Activated CD4-positive, alpha-beta memory T cell treated with anti-CD3 and anti-CD28 coated beads, Interleukin-2, amount 10 ng/mL, durations not matched to agents 7 days and 5 days (primary cell): ENCODE data around the gene SURF6. TPM values are rescaled to one million over a fixed set of nuclear protein-coding genes. Genes with fewer than 3 reads are reported as not detected.

ENCODE experiments used
- CTCF ChIA-PET: fragments of 350-600 bp; sonication (Branson Sonifier 250); formaldehyde crosslinking; loops from one replicate; lab custom pipeline; 2021; ENCODE audit warnings: antibody characterized with exemption, inconsistent platforms; lab: Charles Lee
- POLR2A ChIA-PET: fragments of 350-600 bp; sonication (Branson Sonifier 250); formaldehyde crosslinking; loops from one replicate; lab custom pipeline; 2021; ENCODE audit warnings: antibody characterized with exemption; lab: Charles Lee
- DNase-seq: peaks from one replicate; pipeline ENCODE4 v3.0.0-alpha.2; 2020
- H3K27ac Mint-ChIP-seq: one replicate; pipeline ENCODE4 v1.8.0; 2021; ENCODE audit warnings: mild to moderate bottlenecking, mixed read lengths
- H3K27me3 Mint-ChIP-seq: one replicate; pipeline ENCODE4 v1.8.0; 2021; ENCODE audit warnings: mixed read lengths
- H3K36me3 Mint-ChIP-seq: one replicate; pipeline ENCODE4 v1.8.0; 2021; ENCODE audit warnings: low read depth, mixed read lengths
- H3K4me1 Mint-ChIP-seq: one replicate; pipeline ENCODE4 v1.8.0; 2021; ENCODE audit warnings: mixed read lengths
- H3K4me3 Mint-ChIP-seq: one replicate; pipeline ENCODE4 v1.8.0; 2021; ENCODE audit warnings: mild to moderate bottlenecking, mixed read lengths
- H3K9me3 Mint-ChIP-seq: one replicate; pipeline ENCODE4 v1.8.0; 2021; ENCODE audit warnings: mixed read lengths
- total RNA-seq, 2 experiments: library from RNA; stranded (reverse); gene quantifications; one replicate each; pipeline ENCODE4 v1.2.3, GENCODE V29; 2021

SURF6 gene
- total RNA-seq, 2 experiments from 2014 or later, result 9.3 to 10.9 TPM

DNA sequence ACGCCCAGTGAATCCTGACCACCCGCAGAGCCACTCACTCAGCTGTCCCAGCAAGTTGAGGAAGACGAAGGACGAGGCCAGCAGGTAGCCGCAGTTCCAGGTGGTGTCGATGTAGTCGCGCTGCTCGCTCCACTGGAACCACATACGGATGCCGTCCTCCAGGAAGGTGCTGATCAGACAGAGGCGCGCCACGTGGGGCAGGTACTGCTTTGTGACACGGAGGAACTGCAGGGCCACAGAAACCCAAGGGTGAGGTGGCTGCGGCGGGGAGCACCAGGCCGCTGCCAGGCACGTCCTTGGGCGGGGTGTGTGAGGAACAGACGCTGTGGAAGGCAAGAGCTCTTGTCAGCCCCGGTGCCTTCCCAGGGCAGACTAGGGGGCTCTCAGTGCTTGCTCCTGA, 31.2 kb upstream of the SURF6 start:
- DNase-seq, result no peak
- POLR2A ChIA-PET, result interaction anchor here (0.9 to 3.5 kb wide), 4 partner anchors 8 to 19 kb away, joined by 3 to 25 read pairs (median 16); partner anchors contain the start of genes MED22, RPL7A, SURF1 and SURF2
- Mint-ChIP-seq H3K27me3 (no peaks in the 10 kb centered on the region), H3K4me3 (no peak overlapping the region), H3K36me3 (peaks cover 82% of the 10 kb centered on the region), H3K27ac (no peak overlapping the region), H3K9me3 (no peaks in the 10 kb centered on the region), H3K4me1 (peaks cover 51% of the 10 kb centered on the region)
- CTCF ChIA-PET, result no interaction called here

GRCh38 chr9:133366435-133366834, 30.4 kb upstream of the SURF6 start:
- Mint-ChIP-seq H3K4me1 (peaks cover 50% of the 10 kb centered on the region), H3K4me3 (no peak overlapping the region), H3K27me3 (no peaks in the 10 kb centered on the region), H3K9me3 (no peaks in the 10 kb centered on the region), H3K27ac (no peak overlapping the region), H3K36me3 (peaks cover 86% of the 10 kb centered on the region)
- ChIA-PET CTCF (no interaction called here), POLR2A (interaction anchor here (1.3 to 3.5 kb wide), 4 partner anchors 8 to 18 kb away, joined by 7 to 25 read pairs (median 16); partner anchors contain the start of genes MED22, RPL7A, SURF1 and SURF2)
- DNase-seq, result no peak

DNA sequence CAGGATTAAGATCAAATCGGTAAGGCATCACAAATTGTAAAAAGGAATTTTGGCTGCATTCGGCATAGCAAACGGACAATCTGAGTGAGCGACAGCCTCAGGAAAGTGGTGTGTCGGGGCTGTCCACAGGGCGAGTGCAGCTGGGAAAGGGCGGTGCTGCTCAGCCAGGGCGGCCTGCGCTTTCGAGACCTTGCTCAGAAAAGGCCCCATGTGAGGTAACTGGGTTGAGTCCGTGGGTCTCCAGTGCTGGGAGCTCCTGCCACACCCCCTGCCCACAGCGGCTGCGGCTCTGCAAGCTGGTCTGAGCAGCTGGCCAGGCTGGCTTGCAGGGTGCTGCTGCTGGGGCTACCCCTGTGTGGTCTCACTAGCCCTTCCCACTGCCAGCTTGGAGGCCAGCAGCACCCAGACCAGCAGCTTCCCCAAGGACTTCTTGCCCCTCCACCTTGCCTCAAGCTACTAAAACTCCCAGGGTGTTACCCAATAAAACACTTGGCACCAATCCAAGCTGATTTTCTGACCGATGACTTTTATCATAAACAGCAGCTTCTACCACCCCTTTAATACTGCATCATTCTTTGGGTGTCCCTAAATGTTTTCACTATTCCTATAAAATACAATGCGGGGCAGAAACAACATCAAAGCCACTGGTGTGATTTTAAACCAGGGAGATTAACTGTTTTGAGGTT, 26.5 kb upstream of the SURF6 start:
- Mint-ChIP-seq H3K27me3 (no peaks in the 10 kb centered on the region), H3K9me3 (no peaks in the 10 kb centered on the region), H3K36me3 (peaks cover 67% of the 10 kb centered on the region), H3K4me3 (no peak overlapping the region), H3K4me1 (peaks cover 40% of the 10 kb centered on the region), H3K27ac (no peak overlapping the region)
- POLR2A ChIA-PET, result interaction anchor here (1.8 to 3.9 kb wide), 5 partner anchors 9 to 14 kb away, joined by 6 to 25 read pairs (median 16); partner anchors contain the start of genes MED22 and RPL7A
- DNase-seq, result no peak
- CTCF ChIA-PET, result interaction anchor here (0.5 to 0.9 kb wide), 2 partner anchors 9 to 415 kb away, joined by 3 read pairs; no protein-coding TSS in a partner anchor

- H3K4me1 Mint-ChIP-seq, result peaks cover 42% of the 10 kb centered on the region
- H3K9me3 Mint-ChIP-seq, result no peaks in the 10 kb centered on the region
- no peaks in the 10 kb centered on the region for H3K27me3 Mint-ChIP-seq
- CTCF ChIA-PET, result interaction anchor here (0.9 kb wide), 1 partner anchor 10 kb away, joined by 3 read pairs; no protein-coding TSS in a partner anchor
- H3K27ac Mint-ChIP-seq, result no peak overlapping the region
- H3K36me3 Mint-ChIP-seq, result peaks cover 61% of the 10 kb centered on the region
- H3K4me3 Mint-ChIP-seq, result no peak overlapping the region
- DNase-seq, result no peak
- POLR2A ChIA-PET, result interaction anchor here (1.2 to 8.5 kb wide), 5 partner anchors 10 to 14 kb away, joined by 4 to 277 read pairs (median 17); partner anchors contain the start of genes MED22, RPL7A, STKLD1 and SURF4
These were observed 25.6 kb upstream of the SURF6 start for GRCh38 chr9:133361507-133362092.

DNA sequence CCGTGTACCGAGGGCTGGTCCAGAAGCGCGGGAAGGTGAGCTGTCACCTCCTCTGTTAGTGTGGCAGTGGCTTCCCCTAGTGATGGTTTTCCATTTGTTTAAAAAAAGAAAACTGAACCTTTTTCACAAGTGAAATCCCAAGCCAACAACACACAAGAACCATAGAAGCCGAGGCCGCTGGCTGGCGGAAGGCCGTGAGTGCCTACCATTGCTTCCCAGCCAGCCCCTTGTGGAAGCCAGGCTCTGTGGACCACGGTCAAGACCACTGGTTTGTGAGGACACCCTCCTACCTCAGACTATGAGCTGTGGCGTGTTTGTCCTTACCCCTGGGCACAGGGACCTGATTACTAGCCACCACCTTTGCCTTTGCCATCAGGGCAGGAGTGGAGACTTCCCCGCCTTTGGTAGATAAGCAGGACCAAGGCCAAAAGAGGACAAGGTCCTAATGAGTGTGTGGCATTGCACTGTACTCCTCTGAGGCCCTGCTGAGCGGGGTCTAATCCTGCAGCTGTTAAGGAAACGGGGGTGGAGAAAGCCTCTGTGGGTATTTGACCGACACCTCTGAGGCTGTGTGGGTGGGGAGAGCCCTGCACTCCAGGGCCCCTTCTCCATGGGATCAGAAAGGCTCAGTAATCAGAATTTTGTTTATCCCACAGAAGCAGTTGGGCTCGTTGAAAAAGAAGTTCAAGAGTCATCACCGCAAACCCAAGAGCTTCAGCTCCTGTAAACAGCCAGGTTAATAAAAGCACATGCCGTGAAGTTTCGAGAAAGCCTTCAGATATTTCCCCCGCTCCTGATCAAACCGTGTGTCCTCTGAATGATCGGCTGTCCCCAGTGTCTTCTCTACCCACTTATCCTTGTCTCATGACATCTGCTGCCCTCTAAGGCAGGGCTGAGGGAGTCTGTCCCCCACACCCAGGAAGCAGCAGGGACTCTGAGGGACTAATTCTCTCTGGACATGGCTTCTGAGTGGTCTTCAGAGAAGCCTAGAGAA, 24.7 kb upstream of the SURF6 start:
- ChIA-PET POLR2A (interaction anchor here (1.0 to 8.5 kb wide), 4 partner anchors 10 to 42 kb away, joined by 3 to 277 read pairs (median 4); partner anchors contain the start of genes MED22, RPL7A, STKLD1 and SURF4), CTCF (interaction anchor here (1.5 kb wide), 1 partner anchor 10 kb away, joined by 6 read pairs; no protein-coding TSS in a partner anchor)
- DNase-seq, result no peak
- no peak overlapping the region for H3K4me3 Mint-ChIP-seq
- H3K36me3 Mint-ChIP-seq, result peaks cover 52% of the 10 kb centered on the region
- H3K9me3 Mint-ChIP-seq, result no peaks in the 10 kb centered on the region
- peaks cover 42% of the 10 kb centered on the region for H3K4me1 Mint-ChIP-seq
- H3K27me3 Mint-ChIP-seq, result no peaks in the 10 kb centered on the region
- peak overlapping the region; percentile 36 for H3K27ac Mint-ChIP-seq

GRCh38 chr9:133359399-133360175, 23.6 kb upstream of the SURF6 start:
- Mint-ChIP-seq H3K36me3 (peaks cover 41% of the 10 kb centered on the region), H3K9me3 (no peaks in the 10 kb centered on the region), H3K27me3 (no peaks in the 10 kb centered on the region), H3K4me1 (peaks cover 51% of the 10 kb centered on the region), H3K4me3 (no peak overlapping the region), H3K27ac (peak overlapping the region; percentile 59)
- CTCF ChIA-PET, result interaction anchor here (0.6 to 1.5 kb wide), 3 partner anchors 11 to 100 kb away, joined by 3 to 6 read pairs (median 3); partner anchors contain the start of genes CACFD1 and SURF6
- POLR2A ChIA-PET, result interaction anchor here (1.0 to 8.5 kb wide), 4 partner anchors 9 to 43 kb away, joined by 3 to 277 read pairs (median 4); partner anchors contain the start of genes STKLD1 and SURF4
- DNase-seq, result no peak

DNA sequence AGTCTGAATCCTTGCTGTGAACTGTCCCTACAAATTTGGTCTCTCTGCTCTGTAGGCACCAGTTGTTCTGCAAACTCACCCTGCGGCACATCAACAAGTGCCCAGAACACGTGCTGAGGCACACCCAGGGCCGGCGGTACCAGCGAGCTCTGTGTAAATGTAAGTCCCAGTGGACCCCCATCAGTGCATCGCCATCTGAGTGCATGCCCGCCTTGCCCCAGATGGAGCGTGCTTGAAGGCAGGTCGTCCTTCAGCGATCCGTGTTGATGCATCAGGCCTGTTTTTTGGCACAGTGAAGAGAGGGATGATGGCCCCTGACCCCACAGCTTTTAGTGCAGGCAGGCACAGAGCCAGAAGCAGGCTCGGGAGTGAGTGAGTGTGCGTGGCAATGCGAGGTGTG, 21.7 kb upstream of the SURF6 start:
- Mint-ChIP-seq H3K27ac (peak overlapping the region; percentile 59), H3K4me1 (peaks cover 56% of the 10 kb centered on the region), H3K27me3 (no peaks in the 10 kb centered on the region), H3K9me3 (no peaks in the 10 kb centered on the region), H3K36me3 (peaks cover 32% of the 10 kb centered on the region), H3K4me3 (peak overlapping the region; percentile 72)
- CTCF ChIA-PET, result interaction anchor here (0.5 to 5.9 kb wide), 7 partner anchors 9 to 444 kb away, joined by 3 to 59 read pairs (median 4); partner anchors contain the start of genes MED22 and RPL7A
- DNase-seq, result no peak
- POLR2A ChIA-PET, result interaction anchor here (0.7 to 8.5 kb wide), 5 partner anchors 9 to 23 kb away, joined by 4 to 277 read pairs (median 20); partner anchors contain the start of genes MED22, RPL7A, STKLD1 and SURF4

DNA sequence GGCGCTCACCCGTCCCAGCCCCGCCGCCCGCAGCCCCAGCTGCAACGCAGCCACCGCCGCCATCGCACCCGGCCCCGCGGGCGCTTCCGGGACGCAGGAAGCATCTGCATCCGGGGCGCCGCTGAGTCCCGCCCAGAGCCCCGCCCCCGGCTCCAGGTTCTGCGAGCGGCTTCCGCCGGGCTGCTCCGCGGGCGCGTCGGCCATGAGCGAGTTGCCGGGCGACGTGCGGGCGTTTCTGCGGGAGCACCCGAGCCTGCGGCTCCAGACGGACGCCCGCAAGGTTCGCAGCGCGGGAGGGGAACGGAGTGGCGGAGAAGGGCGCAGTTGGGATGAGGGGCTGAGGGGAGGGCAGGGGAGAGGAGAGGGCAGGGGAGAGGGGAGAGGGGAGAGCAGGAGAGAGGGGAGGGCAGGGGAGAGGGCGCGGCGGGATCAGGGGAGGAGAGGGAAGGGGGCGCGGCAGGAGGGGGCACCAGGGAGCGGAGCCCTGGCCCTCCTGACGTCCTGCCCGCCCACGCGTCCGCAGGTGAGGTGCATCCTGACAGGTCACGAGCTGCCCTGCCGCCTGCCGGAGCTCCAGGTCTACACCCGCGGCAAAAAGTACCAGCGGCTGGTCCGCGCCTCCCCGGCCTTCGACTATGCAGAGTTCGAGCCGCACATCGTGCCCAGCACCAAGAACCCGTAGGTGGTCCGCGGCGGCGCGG, 20.6 kb upstream of the SURF6 start, which contains the start of the genes SURF1 and SURF2:
Gene SURF1 (minus strand): TSS at position 97 of the 701 bp plus-strand sequence. CDS start 34 bp downstream, at position 63.
Gene SURF2 (plus strand): TSS at position 160 of the 701 bp plus-strand sequence. CDS start 43 bp downstream, at position 203.
- POLR2A ChIA-PET, result interaction anchor here (0.5 to 8.5 kb wide), 9 partner anchors 8 to 60 kb away, joined by 3 to 277 read pairs (median 10); partner anchors contain the start of genes MED22, REXO4, RPL7A and STKLD1
- Mint-ChIP-seq H3K4me3 (peak within 1 kb of the TSS; percentile 85), H3K27me3 (no peaks in the 10 kb centered on the region), H3K4me1 (peaks cover 53% of the 10 kb centered on the region), H3K27ac (peak within 1 kb of the TSS; percentile 83), H3K9me3 (no peaks in the 10 kb centered on the region), H3K36me3 (peaks cover 33% of the 10 kb centered on the region)
- CTCF ChIA-PET, result interaction anchor here (0.6 to 5.9 kb wide), 10 partner anchors 8 to 334 kb away, joined by 3 to 59 read pairs (median 4); partner anchors contain the start of genes MED22 and RPL7A
- peak; percentile 93 for DNase-seq

GRCh38 chr9:133355881-133356357, 19.9 kb upstream of the SURF6 start:
- no peak for DNase-seq
- POLR2A ChIA-PET, result interaction anchor here (0.6 to 8.5 kb wide), 9 partner anchors 8 to 61 kb away, joined by 3 to 277 read pairs (median 10); partner anchors contain the start of genes MED22, REXO4, RPL7A and STKLD1
- H3K4me3 Mint-ChIP-seq, result peak overlapping the region; percentile 85
- H3K27ac Mint-ChIP-seq, result peak overlapping the region; percentile 83
- peaks cover 33% of the 10 kb centered on the region for H3K36me3 Mint-ChIP-seq
- H3K9me3 Mint-ChIP-seq, result no peaks in the 10 kb centered on the region
- peaks cover 52% of the 10 kb centered on the region for H3K4me1 Mint-ChIP-seq
- CTCF ChIA-PET, result interaction anchor here (1.1 to 5.9 kb wide), 6 partner anchors 17 to 170 kb away, joined by 3 to 59 read pairs (median 4); no protein-coding TSS in a partner anchor
- no peaks in the 10 kb centered on the region for H3K27me3 Mint-ChIP-seq

- no peaks in the 10 kb centered on the region for H3K27me3 Mint-ChIP-seq
- H3K27ac Mint-ChIP-seq, result peak overlapping the region; percentile 35
- no peaks in the 10 kb centered on the region for H3K9me3 Mint-ChIP-seq
- CTCF ChIA-PET, result interaction anchor here (1.1 to 5.9 kb wide), 4 partner anchors 15 to 169 kb away, joined by 3 to 59 read pairs (median 4); no protein-coding TSS in a partner anchor
- no peak for DNase-seq
- H3K4me1 Mint-ChIP-seq, result peaks cover 59% of the 10 kb centered on the region
- POLR2A ChIA-PET, result interaction anchor here (1.1 to 8.5 kb wide), 4 partner anchors 9 to 19 kb away, joined by 3 to 277 read pairs (median 11); partner anchors contain the start of genes STKLD1 and SURF4
- H3K4me3 Mint-ChIP-seq, result peak overlapping the region; percentile 85
- peaks cover 40% of the 10 kb centered on the region for H3K36me3 Mint-ChIP-seq
These were observed 18.8 kb upstream of the SURF6 start for GRCh38 chr9:133354766-133355165.
